Right lung (tissue), 5 donors: ENCODE measurements around the gene ARL15. TPM values are rescaled to one million over a fixed set of nuclear protein-coding genes. Genes with fewer than 3 reads are reported as not detected.

Source experiments
- DNase-seq, 2 donors: peaks; one replicate each; pipeline ENCODE4 v3.0.0-alpha.2; 2013
- polyA plus RNA-seq, 5 donors: library from polyadenylated mRNA; unstranded; fragments of 120-200 nt; gene quantifications; one replicate each; pipeline versions ENCODE4 v1.2.1 to v1.2.3, GENCODE V29; 2013; ENCODE audit warnings: inconsistent platforms in 1 of 5, low replicate concordance in 1 of 5; ENCODE audit not compliant: insufficient read length in 5 of 5, insufficient read depth in 1 of 5

ARL15 gene
- polyA plus RNA-seq, 5 donors: 16.5 to 30.1 (median 25.3) TPM

DNA sequence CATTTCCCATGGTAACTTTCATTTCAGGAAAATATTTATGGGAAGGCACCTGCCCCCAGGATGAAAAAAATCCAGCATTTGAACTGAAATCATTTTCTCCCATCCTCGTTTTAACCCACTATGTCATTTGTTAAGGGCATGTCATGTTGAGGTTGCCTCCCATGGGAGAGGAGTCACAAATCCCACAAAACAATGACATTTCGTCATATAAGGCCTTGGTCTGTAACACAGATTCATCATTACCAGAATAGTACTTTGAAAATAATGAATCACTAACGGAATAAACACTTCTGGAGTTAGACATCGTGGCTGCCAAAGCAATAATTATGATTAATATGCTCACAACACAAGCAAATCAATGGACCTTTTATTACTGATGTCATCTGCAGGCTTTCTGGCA lies 475.9 kb downstream of the ARL15 start:
- DNase-seq: no peak

Other genes starting within 250 kb of the ARL15 start
- gene HSPB3, start 145.1 kb upstream of the ARL15 start, polyA plus RNA-seq: 1 to 10 TPM in 1 of 5 donors, under 1 TPM in 1, not detected in 3; 0.30 to 6.7 TPM
- 10 to 100 TPM; 16.7 to 19.3 (median 18.4) TPM for gene SNX18, start 207.2 kb upstream of the ARL15 start, polyA plus RNA-seq